HG03558 (cell line): ENCODE results near the gene VSIR.

ENCODE experiments used
- ATAC-seq: cut with Tn5 transposase; IDR thresholded peaks from one replicate; pipeline ENCODE4 v1.9.1; 2021; ENCODE audit warnings: moderate number of reproducible peaks; ENCODE audit not compliant: unreplicated experiment; ENCODE audit errors: extremely low read depth

Gene VSIR

DNA sequence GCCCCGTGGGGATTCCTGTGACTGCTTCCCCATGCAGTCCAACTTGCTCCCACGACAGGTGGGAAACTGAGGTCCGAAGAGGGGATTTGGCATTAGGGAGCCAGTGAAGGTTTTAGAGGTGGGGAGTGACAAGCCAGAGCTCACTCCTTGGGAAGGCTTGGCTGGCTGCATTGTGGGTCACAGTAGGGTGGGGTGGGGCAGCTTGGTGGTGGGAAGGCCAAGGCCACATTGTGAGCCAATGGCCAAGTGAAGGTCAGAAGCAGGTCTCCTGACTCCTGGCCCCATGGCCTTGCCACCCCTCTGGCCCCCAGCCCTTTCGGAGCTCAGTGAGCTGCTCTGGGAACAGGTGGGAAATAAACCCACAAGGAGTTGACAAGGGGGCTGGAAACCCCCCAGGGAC, 56.3 kb downstream of the VSIR start:
- ATAC-seq, result no peak

DNA sequence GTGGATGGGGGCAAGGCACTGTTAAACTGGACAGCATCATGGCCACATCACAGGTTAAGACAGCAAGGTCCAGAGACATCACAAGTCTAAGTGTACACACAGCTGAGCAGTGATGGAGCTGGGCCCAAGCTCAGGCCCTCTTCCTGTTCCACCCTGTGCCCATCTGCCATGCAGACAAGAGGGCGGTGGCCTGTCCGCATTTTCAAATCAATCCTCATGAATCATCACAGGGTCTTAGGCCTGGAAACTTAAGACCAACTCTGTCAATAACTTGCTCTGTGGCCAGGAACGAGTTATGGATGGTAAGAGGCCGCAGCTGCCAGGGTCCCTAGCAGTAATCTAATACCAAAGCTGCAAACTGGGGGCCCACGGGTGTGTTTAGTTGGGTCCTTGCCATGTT, 56.9 kb downstream of the VSIR start:
- ATAC-seq, result no peak

- no peak for ATAC-seq
Measured at GRCh38 chr10:71715860-71716259, 57.5 kb downstream of the VSIR start.

DNA sequence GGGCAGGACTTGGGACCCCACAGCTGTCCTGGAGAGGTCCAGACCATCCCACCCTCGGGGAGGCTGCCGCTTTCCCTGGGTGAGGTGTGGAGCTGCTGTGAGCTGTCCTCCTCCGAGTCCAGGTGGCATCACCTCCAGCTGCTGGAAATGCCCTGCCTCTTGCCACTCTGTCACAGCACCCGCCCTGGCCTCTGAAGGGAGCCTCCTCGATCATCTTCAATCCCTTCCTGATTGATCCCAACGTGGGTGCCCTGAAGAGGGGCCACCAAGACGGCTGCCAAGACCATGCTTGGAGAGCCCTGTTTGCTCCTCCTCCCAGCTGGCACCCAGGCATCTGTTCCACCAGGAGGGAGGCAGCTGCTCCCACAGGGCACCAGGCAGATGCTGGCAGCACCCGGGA, 58.3 kb downstream of the VSIR start:
- ATAC-seq, result no peak

DNA sequence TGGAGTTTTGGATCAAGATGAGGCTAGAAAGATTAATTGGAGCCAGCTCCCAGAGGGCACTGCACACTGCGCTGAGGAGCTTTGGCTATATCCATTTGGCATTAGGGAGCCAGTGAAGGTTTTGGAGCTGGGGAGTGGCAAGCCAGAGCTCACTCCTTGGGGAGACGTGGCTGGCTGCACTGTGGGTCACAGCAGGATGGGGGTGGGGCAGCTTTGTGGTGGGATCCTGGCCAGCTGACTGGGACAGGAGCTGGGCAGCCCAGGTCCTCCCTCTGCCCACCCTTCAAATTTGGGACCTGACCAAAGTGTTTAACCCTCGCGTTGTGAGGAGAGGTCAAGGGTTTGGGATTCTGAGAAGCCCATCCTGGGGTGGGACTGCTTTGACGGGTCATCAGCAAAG, 58.7 kb downstream of the VSIR start:
- ATAC-seq, result no peak

DNA sequence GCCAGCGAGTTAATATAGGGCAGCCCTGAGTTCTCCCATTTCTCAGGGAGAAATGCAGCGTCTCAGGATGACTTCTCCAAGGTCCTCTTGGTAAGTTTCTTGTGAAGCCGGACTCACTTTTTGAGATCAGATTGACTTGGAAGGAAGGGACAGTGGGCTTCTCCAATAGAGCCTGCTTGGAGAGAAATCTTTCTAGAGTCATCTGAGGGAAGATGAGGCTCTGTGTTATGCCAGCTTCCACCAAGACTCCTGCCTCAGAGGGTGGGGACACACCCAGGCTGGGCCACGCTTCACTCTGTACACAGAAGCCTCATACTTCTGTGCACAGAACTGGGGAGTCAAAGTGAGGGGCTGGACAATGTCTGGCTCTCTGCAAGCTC, 59.3 kb downstream of the VSIR start:
- no peak for ATAC-seq

DNA sequence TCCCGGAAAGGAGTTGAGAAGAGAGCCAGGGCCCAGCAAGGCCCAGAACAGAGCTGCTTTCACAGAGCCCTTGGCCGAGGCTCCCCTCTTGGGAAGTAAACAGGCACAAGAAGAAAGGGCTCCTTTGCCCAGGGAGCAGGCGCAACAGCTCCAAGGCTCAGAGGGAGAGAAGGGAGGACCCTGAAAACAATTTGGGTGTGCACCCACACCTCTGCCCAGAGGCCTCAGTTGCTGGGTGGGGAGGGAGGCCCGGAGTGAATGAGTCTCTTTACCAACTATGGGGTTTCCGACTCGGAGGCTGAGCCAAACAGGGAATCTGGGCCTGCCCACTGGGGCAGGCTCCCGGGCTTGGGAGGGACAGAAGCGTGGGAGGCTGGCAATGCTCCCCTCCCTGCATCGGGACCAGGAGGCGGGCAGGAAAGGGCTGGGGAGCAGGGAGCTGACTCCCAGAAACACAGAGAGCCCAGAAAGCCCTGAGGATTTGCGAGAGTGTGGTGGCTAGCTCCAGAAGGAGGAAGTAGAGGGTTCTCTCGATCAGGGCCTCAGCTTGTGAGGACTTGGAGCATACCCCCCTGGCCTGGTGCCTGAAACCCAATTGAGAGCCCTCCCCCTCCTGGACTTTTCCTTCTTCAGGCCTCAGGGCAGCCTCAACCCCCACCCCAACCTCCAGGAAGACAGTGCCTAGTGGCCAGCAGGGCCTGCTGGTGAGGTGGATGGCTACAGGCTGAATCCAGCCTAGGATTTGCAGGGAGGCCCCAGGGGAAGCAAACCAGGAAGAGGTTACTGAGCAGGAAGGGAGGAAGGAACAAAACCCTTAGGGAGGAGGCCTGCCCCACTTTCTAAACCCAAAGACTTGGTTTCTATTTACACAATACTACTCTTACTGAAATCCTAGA, 59.9 kb downstream of the VSIR start:
- no peak for ATAC-seq

GRCh38 chr10:71712572-71713134, 60.7 kb downstream of the VSIR start:
- ATAC-seq, result no peak

- no peak for ATAC-seq
Measured at GRCh38 chr10:71712170-71712569, 61.1 kb downstream of the VSIR start.

DNA sequence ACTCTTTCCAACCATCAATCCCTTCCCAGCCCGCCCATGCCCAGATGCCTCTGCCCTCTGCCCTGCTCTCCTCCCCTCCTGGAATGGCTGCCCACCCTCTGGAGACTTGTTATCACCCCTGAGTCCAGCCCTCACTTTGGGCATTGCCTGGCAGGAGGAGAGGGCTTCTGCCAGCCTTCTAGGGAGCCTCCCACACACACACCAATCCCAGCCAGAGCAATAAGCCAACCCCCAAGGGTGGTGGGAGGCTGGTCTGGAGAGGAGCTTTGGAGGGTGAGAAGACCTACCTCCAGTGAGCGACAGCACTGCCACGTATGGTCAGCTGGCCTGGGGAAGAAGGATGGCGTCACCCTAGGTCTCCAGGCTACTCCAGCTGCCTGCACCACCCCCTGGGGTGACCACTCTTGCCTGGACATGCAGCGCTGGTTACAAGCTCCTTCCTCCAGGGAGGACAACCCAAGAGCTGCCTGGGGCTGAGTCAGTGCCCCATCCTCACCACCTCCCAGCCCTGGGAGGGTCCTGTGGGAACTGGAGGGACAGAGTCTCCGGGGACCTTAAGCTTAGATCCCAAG, 62.2 kb downstream of the VSIR start:
- ATAC-seq, result no peak

DNA sequence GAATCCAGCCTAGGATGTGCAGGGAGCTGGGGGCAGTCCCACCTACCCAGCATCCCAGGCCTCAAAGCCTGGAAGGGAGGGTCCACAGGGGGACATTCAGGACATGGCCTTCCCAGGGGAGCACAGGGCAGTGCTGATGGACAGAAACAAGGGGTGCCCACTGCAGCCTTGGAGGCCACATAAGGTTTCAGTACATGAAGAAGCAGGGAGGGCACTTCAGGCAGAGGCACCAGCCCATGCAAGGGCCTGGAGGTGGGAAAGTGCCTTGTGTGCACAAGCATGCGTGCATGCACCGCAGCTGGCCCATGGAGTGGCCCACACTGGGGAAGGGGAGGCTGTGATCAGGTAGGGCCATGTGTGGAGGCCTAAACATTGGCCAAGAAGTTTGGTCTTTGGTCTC, 62.8 kb downstream of the VSIR start:
- ATAC-seq, result no peak

- no peak for ATAC-seq
Measured at GRCh38 chr10:71708897-71709882, 64.1 kb downstream of the VSIR start.

- ATAC-seq, result no peak
Measured at GRCh38 chr10:71708301-71708703, 65.0 kb downstream of the VSIR start.

- no peak for ATAC-seq
Measured at GRCh38 chr10:71707240-71707789, 66.0 kb downstream of the VSIR start.

DNA sequence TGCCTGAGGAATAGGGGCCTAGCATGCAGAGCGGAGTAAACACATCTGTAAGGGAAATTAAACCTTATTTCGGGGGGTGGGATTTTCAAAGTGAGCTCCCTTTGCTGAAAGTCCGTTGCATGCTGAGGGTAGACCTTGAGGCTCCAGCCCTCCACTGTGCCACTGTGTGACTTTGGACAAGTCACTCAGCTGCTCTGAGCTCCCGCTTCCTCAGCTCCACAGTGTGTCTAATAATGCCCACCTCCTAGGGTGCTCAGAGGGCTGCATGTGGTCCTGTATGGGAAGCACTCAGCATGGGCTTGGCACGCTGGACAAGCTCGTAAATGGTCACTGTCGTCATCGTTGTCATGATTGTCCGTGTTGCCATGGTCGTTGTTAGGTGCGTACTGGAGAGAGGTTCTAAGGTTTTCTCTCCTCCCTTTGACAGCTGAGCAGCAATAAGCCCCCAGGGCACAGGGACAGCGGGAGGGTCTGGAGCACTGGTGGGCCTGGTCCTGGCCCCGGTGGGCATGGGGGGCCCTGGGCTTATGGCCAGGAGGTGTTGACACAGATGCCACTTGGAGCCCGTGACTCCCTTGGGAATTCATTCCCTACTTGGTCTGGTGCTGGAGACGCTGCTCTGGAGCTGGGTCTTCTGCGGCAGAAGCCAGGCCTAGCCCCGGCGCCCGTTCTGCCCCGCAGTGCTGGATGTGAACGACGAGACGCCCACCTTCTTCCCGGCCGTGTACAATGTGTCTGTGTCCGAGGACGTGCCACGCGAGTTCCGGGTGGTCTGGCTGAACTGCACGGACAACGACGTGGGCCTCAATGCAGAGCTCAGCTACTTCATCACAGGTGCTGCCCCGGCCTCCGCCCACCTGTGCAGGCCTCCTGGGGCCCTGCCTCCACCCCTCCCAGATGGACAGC, 66.9 kb downstream of the VSIR start:
- no peak for ATAC-seq

GRCh38 chr10:71705582-71705981, 67.7 kb downstream of the VSIR start:
- ATAC-seq, result no peak

- ATAC-seq, result no peak
Measured at GRCh38 chr10:71704816-71705215, 68.5 kb downstream of the VSIR start.

- ATAC-seq, result no peak
Measured at GRCh38 chr10:71703577-71703976, 69.7 kb downstream of the VSIR start.

- ATAC-seq, result no peak
Measured at GRCh38 chr10:71701496-71702132, 71.7 kb downstream of the VSIR start.
